Fibroblast of lung (primary cell): ENCODE measurements around the gene CUL1.

ENCODE experiments used
- CTCF ChIP-seq, 2 donors: IDR thresholded peaks in 1 of 2; conservative IDR thresholded peaks in 1 of 2; 1 replicate in 1 of 2; 2 replicates in 1 of 2; pipeline ENCODE4 v1.5.1; 2011 to 2012; ENCODE audit warnings: low read length in 2 of 2, control low read depth in 1 of 2, inconsistent platforms in 1 of 2, low read depth in 1 of 2, mild to moderate bottlenecking in 1 of 2
- EZH2 ChIP-seq: IDR thresholded peaks from 2 replicates; pipeline ENCODE4 v1.5.1; 2012; ENCODE audit warnings: low read length, control low read depth, mild to moderate bottlenecking; ENCODE audit errors: missing control alignments

GRCh38 chr7:148772297-148773089 lies 73.8 kb downstream of the CUL1 start:
- TF ChIP-seq CTCF (conservative IDR thresholded peaks at IDR 0.05 in 1 of 2, IDR thresholded peaks at IDR 0.05 in 1 of 2; ENCODE audit: low read depth in 1 of 2, low read length in 2 of 2) (no peak), EZH2 (no peak)
